ENCODE measurements around the gene FIBCD1.

Gene FIBCD1

DNA sequence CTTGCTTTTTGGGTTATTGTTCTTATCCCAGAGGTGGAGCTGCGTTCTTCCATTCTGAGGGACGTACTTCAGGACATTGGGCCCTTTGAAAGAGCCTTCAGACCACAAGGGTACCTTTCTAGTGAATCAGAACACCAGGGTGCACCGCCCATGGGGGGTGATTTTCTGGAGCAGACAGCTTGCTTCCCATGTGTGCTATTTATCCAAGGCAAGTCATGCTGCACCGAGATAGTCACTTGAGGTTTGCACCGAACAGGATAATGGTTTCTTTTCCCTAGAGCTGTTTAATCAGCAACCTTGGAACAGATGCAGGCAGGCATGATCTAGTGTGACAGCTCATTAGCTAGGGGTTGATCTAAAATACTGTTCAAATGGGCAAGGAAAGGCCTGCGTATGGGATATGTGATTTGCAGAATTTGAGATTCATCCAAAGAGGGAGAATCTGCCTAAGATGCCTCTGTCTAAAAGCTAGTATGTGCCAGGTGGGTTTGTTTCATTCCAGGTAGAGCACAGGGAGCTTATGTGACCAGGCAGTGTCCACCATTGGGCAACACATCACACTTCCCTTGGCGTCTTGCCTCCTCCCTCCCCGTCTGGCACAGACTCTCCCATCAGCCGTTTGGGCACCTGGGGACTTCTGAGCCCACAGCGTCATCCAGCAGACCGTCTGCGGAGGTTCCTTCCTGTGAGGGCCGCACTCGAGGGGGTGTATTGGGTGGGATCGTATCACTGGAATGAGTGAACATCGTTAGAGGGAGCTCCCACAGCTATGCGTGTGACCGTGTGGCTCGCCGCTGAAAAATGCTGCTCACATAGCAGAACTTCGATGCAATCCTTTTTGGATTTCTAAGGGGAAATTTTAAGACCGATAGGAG, 80.9 kb downstream of the FIBCD1 start:
- H3K9ac ChIP-seq = no peak overlapping the region
- no peaks in the 10 kb centered on the region for H4K20me1 ChIP-seq (ENCODE audit: insufficient read depth)

GRCh38 chr9:130856474-130856873, 82.6 kb downstream of the FIBCD1 start:
- Histone ChIP-seq H3K4me2 (no peak overlapping the region), H3K9ac (no peak overlapping the region), H2AFZ (ENCODE audit: low read depth) (no peak overlapping the region), H3K4me3 (IDR thresholded peaks at IDR 0.05; ENCODE audit: insufficient read depth, low read depth, low read length) (no peak overlapping the region), H3K27me3 (ENCODE audit: insufficient read depth, low read depth) (no peaks in the 10 kb centered on the region), H3K36me3 (ENCODE audit: insufficient read depth) (no peaks in the 10 kb centered on the region), H3K4me1 (ENCODE audit: low read depth, poor library complexity, severe bottlenecking) (no peaks in the 10 kb centered on the region), H3K79me2 (ENCODE audit: insufficient read depth, low read depth) (no peaks in the 10 kb centered on the region), H4K20me1 (ENCODE audit: insufficient read depth) (no peaks in the 10 kb centered on the region), H3K27ac (no peak overlapping the region)
- no peak for TF ChIP-seq CTCF (conservative IDR thresholded peaks at IDR 0.05; ENCODE audit: low read depth, low read length)

More for the DNA sequence above, 80.9 kb downstream of the FIBCD1 start:
- Histone ChIP-seq H3K4me3 (IDR thresholded peaks at IDR 0.05; ENCODE audit: insufficient read depth, low read depth, low read length) (no peak overlapping the region), H3K36me3 (ENCODE audit: insufficient read depth) (no peaks in the 10 kb centered on the region), H3K27me3 (ENCODE audit: insufficient read depth, low read depth) (no peaks in the 10 kb centered on the region), H3K4me2 (no peak overlapping the region), H2AFZ (ENCODE audit: low read depth) (no peak overlapping the region), H3K27ac (no peak overlapping the region), H3K79me2 (ENCODE audit: insufficient read depth, low read depth) (no peaks in the 10 kb centered on the region), H3K4me1 (ENCODE audit: low read depth, poor library complexity, severe bottlenecking) (no peaks in the 10 kb centered on the region)
- TF ChIP-seq CTCF (conservative IDR thresholded peaks at IDR 0.05; ENCODE audit: low read depth, low read length) = no peak

- no peak overlapping the region for H3K9ac ChIP-seq
- H3K4me2 ChIP-seq = no peak overlapping the region
- no peaks in the 10 kb centered on the region for H4K20me1 ChIP-seq (ENCODE audit: insufficient read depth)
- H3K4me3 ChIP-seq (IDR thresholded peaks at IDR 0.05; ENCODE audit: insufficient read depth, low read depth, low read length) = no peak overlapping the region
- no peak overlapping the region for H3K27ac ChIP-seq
- no peaks in the 10 kb centered on the region for H3K4me1 ChIP-seq (ENCODE audit: low read depth, poor library complexity, severe bottlenecking)
- no peak for TF ChIP-seq CTCF (conservative IDR thresholded peaks at IDR 0.05; ENCODE audit: low read depth, low read length)
- no peak overlapping the region for H2AFZ ChIP-seq (ENCODE audit: low read depth)
- H3K36me3 ChIP-seq (ENCODE audit: insufficient read depth) = no peaks in the 10 kb centered on the region
- H3K79me2 ChIP-seq (ENCODE audit: insufficient read depth, low read depth) = peaks cover 6% of the 10 kb centered on the region; the same call in 1 of the 2 replicates
- H3K27me3 ChIP-seq (ENCODE audit: insufficient read depth, low read depth) = no peaks in the 10 kb centered on the region
Observed at GRCh38 chr9:130854835-130855234, 84.2 kb downstream of the FIBCD1 start.

DNA sequence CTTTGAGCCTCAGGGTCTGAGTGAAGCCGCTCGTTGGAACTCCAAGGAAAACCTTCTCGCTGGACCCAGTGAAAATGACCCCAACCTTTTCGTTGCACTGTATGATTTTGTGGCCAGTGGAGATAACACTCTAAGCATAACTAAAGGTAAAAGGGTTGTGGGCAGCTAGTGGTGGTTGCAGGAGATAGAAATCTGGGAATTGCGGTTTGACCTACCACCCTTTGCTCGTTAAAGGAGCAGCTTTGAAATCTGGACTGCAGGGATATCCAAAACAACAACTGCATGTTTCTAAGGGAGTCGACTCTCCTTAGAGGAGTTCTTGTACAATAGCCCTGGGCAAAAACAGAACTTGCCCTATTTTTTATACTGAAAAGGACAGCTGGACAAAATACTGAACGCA, 85.0 kb downstream of the FIBCD1 start:
- H3K4me2 ChIP-seq = no peak overlapping the region
- H3K79me2 ChIP-seq (ENCODE audit: insufficient read depth, low read depth) = peaks cover 6% of the 10 kb centered on the region; the same call in 1 of the 2 replicates
- H3K9ac ChIP-seq = no peak overlapping the region
- H2AFZ ChIP-seq (ENCODE audit: low read depth) = no peak overlapping the region
- H3K27me3 ChIP-seq (ENCODE audit: insufficient read depth, low read depth) = no peaks in the 10 kb centered on the region
- no peaks in the 10 kb centered on the region for H3K36me3 ChIP-seq (ENCODE audit: insufficient read depth)
- no peak overlapping the region for H3K4me3 ChIP-seq (IDR thresholded peaks at IDR 0.05; ENCODE audit: insufficient read depth, low read depth, low read length)
- no peaks in the 10 kb centered on the region for H3K4me1 ChIP-seq (ENCODE audit: low read depth, poor library complexity, severe bottlenecking)
- TF ChIP-seq CTCF (conservative IDR thresholded peaks at IDR 0.05; ENCODE audit: low read depth, low read length) = no peak
- no peak overlapping the region for H3K27ac ChIP-seq
- no peaks in the 10 kb centered on the region for H4K20me1 ChIP-seq (ENCODE audit: insufficient read depth)
